Measurements from ENCODE around the gene COL9A1.

DNA sequence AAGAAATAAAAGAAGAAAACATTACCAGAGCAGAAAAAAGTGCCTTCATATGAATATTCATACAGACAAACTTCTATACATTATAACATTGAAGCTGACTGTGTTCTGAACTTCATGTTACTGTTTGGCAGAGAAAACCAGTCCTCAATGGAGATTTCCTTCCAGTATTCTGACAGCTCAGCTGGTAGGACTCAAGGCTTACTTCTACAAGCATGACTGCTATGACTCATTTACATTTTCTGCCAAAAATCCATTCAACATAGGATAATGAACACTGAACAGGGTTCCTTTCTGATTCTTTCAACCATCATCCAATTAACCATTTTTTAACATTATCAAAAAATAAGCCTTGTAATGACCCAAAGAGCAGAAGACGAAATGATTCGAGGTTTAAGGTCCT lies 25.4 kb downstream of the COL9A1 start:
- TF ChIP-seq, protein P1, sequence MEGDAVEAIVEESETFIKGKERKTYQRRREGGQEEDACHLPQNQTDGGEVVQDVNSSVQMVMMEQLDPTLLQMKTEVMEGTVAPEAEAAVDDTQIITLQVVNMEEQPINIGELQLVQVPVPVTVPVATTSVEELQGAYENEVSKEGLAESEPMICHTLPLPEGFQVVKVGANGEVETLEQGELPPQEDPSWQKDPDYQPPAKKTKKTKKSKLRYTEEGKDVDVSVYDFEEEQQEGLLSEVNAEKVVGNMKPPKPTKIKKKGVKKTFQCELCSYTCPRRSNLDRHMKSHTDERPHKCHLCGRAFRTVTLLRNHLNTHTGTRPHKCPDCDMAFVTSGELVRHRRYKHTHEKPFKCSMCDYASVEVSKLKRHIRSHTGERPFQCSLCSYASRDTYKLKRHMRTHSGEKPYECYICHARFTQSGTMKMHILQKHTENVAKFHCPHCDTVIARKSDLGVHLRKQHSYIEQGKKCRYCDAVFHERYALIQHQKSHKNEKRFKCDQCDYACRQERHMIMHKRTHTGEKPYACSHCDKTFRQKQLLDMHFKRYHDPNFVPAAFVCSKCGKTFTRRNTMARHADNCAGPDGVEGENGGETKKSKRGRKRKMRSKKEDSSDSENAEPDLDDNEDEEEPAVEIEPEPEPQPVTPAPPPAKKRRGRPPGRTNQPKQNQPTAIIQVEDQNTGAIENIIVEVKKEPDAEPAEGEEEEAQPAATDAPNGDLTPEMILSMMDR (IDR thresholded peaks at IDR 0.05): no peak
- no peak for TF ChIP-seq POLR2A (IDR thresholded peaks at IDR 0.05)
